Astrocyte (in vitro differentiated cells and primary cell): ENCODE results near the gene IER3. TPM values are rescaled to one million over a fixed set of nuclear protein-coding genes. Genes with fewer than 3 reads are reported as not detected.

Experiments used
- DNase-seq: peaks from one replicate; pipeline ENCODE4 v3.0.0-alpha.2; 2010; ENCODE audit warnings: low read depth
- FAIRE-seq: peaks from 2 replicates; lab custom pipeline; 2011; peaks lifted over from hg19 to GRCh38; lab: Jason Lieb, UNC
- H2AFZ ChIP-seq: 2 replicates; pipeline ENCODE4 v1.6.0; 2012; ENCODE audit warnings: low read depth, low read length, inconsistent platforms
- H3K27ac ChIP-seq: 2 replicates; pipeline ENCODE4 v1.5.1; 2011; ENCODE audit warnings: low read depth, low read length, inconsistent platforms
- H3K27me3 ChIP-seq: 2 replicates; pipeline ENCODE4 v1.6.0; 2011; ENCODE audit warnings: low read length, inconsistent platforms; ENCODE audit not compliant: insufficient read depth
- H3K36me3 ChIP-seq: 2 replicates; pipeline ENCODE4 v1.5.1; 2011; ENCODE audit warnings: low read length, inconsistent platforms; ENCODE audit not compliant: insufficient read depth
- H3K4me1 ChIP-seq: 2 replicates; pipeline ENCODE4 v1.5.1; 2011; ENCODE audit warnings: low read length, inconsistent platforms; ENCODE audit not compliant: insufficient read depth
- H3K4me2 ChIP-seq: 2 replicates; pipeline ENCODE4 v1.6.0; 2012; ENCODE audit warnings: low read length, inconsistent platforms
- H3K4me3 ChIP-seq: 2 replicates; pipeline ENCODE4 v1.5.1; 2011; ENCODE audit warnings: low read depth, mild to moderate bottlenecking, low read length, inconsistent platforms; ENCODE audit not compliant: insufficient read depth
- H3K79me2 ChIP-seq: 2 replicates; pipeline ENCODE4 v1.6.0; 2012; ENCODE audit warnings: mild to moderate bottlenecking, low read length, inconsistent platforms; ENCODE audit not compliant: insufficient read depth
- H3K9ac ChIP-seq: 2 replicates; pipeline ENCODE4 v1.6.0; 2012; ENCODE audit warnings: mild to moderate bottlenecking, low read length, inconsistent platforms
- H3K9me3 ChIP-seq: 2 replicates; pipeline ENCODE4 v1.5.1; 2012; ENCODE audit warnings: low read depth, mild to moderate bottlenecking, low read length, inconsistent platforms; ENCODE audit not compliant: insufficient read depth
- H4K20me1 ChIP-seq: 2 replicates; pipeline ENCODE4 v1.6.0; 2012; ENCODE audit warnings: low read length, inconsistent platforms; ENCODE audit not compliant: insufficient read depth
- H3K27ac Mint-ChIP-seq: one replicate; pipeline ENCODE4 v1.8.0; 2021; ENCODE audit warnings: mild to moderate bottlenecking, mixed read lengths; ENCODE audit not compliant: unreplicated experiment
- H3K27me3 Mint-ChIP-seq: one replicate; pipeline ENCODE4 v1.8.0; 2021; ENCODE audit warnings: low read depth, mixed read lengths; ENCODE audit not compliant: unreplicated experiment
- H3K36me3 Mint-ChIP-seq: one replicate; pipeline ENCODE4 v1.8.0; 2021; ENCODE audit warnings: low read depth, mixed read lengths; ENCODE audit not compliant: unreplicated experiment
- H3K4me1 Mint-ChIP-seq: one replicate; pipeline ENCODE4 v1.8.0; 2021; ENCODE audit warnings: low read depth, mixed read lengths; ENCODE audit not compliant: unreplicated experiment
- H3K4me3 Mint-ChIP-seq: one replicate; pipeline ENCODE4 v1.8.0; 2021; ENCODE audit warnings: mild to moderate bottlenecking, moderate library complexity, mixed read lengths; ENCODE audit not compliant: unreplicated experiment
- H3K9me3 Mint-ChIP-seq: one replicate; pipeline ENCODE4 v1.8.0; 2021; ENCODE audit warnings: mild to moderate bottlenecking, mixed read lengths; ENCODE audit not compliant: unreplicated experiment
- EZH2 ChIP-seq: IDR thresholded peaks from 2 replicates; pipeline ENCODE4 v1.6.1; 2012; ENCODE audit warnings: mild to moderate bottlenecking, low read length, inconsistent platforms; ENCODE audit not compliant: insufficient read depth
- total RNA-seq: library from RNA; stranded (reverse); gene quantifications from 2 replicates; pipeline ENCODE4 v1.2.1, GENCODE V29; 2021
- TF ChIP-seq, protein P1 (sequence below): IDR thresholded peaks from 2 replicates; pipeline ENCODE4 v1.5.1; 2011; ENCODE audit warnings: low read depth, mild to moderate bottlenecking, inconsistent platforms, low read length, moderate library complexity; ENCODE audit not compliant: insufficient read depth

The IER3 gene
- total RNA-seq, 1 donor from 2014 or later = 221 TPM

DNA sequence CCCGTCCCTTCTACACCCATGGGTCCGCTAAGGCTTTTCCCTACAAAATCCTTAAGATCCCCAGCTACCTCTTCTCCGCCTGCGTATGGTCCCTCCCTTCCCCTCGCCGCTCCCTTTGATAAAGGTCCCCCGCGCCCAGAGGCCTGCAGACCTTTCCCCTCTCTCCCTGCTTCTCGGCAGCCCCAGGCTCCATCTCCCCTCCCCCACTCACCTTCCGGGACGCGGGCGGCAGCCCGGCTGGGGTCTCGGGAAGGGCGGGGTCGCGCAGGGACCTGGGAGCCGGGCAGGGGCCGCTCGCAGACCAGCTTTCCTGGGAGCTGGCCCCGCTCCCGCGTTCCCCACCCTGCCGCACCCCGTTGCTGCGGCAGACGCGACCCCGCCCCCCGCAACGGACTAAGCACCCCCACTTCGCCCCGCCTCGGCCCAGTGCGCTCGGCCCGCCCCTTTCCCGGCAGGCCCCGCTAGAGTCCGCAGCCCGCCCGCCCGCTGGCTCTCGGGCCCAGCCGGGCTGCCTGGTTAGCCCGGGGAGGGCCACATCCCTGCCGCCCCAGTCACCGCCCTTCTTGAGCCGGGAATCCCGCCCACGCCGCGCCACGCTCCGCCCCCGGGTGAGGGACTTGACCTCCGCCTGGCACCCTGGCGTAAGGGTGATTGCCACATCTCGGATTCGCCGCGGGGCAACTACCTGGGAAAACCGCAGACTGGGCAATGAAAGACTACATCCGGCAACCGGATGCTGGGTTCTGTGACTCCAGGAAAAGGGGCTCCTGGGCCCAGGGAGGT is 1.8 kb downstream of the IER3 start, which contains the start of gene FLOT1:
Gene FLOT1 (minus strand): TSS at position 372 of the 783 bp plus-strand sequence. CDS start 498 bp downstream, outside the sequence.
- peak within 1 kb of the TSS; percentile 100 for H3K4me3 Mint-ChIP-seq
- H3K4me2 ChIP-seq = peak within 1 kb of the TSS; percentile 84
- peak within 1 kb of the TSS; percentile 99 for H3K27ac Mint-ChIP-seq
- H3K4me1 ChIP-seq = peaks cover 24% of the 10 kb centered on the region
- peaks cover 18% of the 10 kb centered on the region for H3K36me3 Mint-ChIP-seq
- DNase-seq (peak; percentile 90), FAIRE-seq (no peak)
- peak within 1 kb of the TSS; percentile 96 for H3K4me3 ChIP-seq
- TF ChIP-seq, protein P1, sequence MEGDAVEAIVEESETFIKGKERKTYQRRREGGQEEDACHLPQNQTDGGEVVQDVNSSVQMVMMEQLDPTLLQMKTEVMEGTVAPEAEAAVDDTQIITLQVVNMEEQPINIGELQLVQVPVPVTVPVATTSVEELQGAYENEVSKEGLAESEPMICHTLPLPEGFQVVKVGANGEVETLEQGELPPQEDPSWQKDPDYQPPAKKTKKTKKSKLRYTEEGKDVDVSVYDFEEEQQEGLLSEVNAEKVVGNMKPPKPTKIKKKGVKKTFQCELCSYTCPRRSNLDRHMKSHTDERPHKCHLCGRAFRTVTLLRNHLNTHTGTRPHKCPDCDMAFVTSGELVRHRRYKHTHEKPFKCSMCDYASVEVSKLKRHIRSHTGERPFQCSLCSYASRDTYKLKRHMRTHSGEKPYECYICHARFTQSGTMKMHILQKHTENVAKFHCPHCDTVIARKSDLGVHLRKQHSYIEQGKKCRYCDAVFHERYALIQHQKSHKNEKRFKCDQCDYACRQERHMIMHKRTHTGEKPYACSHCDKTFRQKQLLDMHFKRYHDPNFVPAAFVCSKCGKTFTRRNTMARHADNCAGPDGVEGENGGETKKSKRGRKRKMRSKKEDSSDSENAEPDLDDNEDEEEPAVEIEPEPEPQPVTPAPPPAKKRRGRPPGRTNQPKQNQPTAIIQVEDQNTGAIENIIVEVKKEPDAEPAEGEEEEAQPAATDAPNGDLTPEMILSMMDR = no peak
- TF ChIP-seq EZH2 = no peak
- H3K27me3 ChIP-seq = no peaks in the 10 kb centered on the region
- no peaks in the 10 kb centered on the region for H3K9me3 Mint-ChIP-seq
- H2AFZ ChIP-seq = no peak within 1 kb of the TSS
- peaks cover 9% of the 10 kb centered on the region for H3K36me3 ChIP-seq
- no peaks in the 10 kb centered on the region for H3K9me3 ChIP-seq
- H3K27me3 Mint-ChIP-seq = no peaks in the 10 kb centered on the region
- peaks cover 33% of the 10 kb centered on the region for H4K20me1 ChIP-seq
- peaks cover 29% of the 10 kb centered on the region for H3K4me1 Mint-ChIP-seq
- peak within 1 kb of the TSS; percentile 94 for H3K27ac ChIP-seq
- peak within 1 kb of the TSS; percentile 97 for H3K9ac ChIP-seq
- peaks cover 45% of the 10 kb centered on the region for H3K79me2 ChIP-seq

- H3K4me3 Mint-ChIP-seq = peak overlapping the region; percentile 88
- Histone ChIP-seq H3K27ac (peak overlapping the region; percentile 94), H3K79me2 (peaks cover 45% of the 10 kb centered on the region), H3K9me3 (no peaks in the 10 kb centered on the region), H2AFZ (no peak overlapping the region), H3K4me2 (peak overlapping the region; percentile 84), H3K27me3 (no peaks in the 10 kb centered on the region), H3K4me1 (peaks cover 22% of the 10 kb centered on the region), H3K9ac (peak overlapping the region; percentile 97), H3K4me3 (peak overlapping the region; percentile 96), H4K20me1 (peaks cover 33% of the 10 kb centered on the region), H3K36me3 (peaks cover 9% of the 10 kb centered on the region)
- no peaks in the 10 kb centered on the region for H3K9me3 Mint-ChIP-seq
- no peaks in the 10 kb centered on the region for H3K27me3 Mint-ChIP-seq
- DNase-seq (no peak), FAIRE-seq (no peak)
- peaks cover 23% of the 10 kb centered on the region for H3K36me3 Mint-ChIP-seq
- peak overlapping the region; percentile 99 for H3K27ac Mint-ChIP-seq
- peaks cover 29% of the 10 kb centered on the region for H3K4me1 Mint-ChIP-seq
- TF ChIP-seq EZH2 = no peak
- TF ChIP-seq, protein P1 = no peak
Observed at GRCh38 chr6:30741789-30742315, 2.5 kb downstream of the IER3 start.
